Measurements from ENCODE around the gene BZW1.

- TF ChIP-seq EZH2 (optimal IDR thresholded peaks at IDR 0.05; ENCODE audit: low read depth, low read length) (no peak), CTCF (IDR thresholded peaks at IDR 0.05; ENCODE audit: low read length) (no peak)
Measured at GRCh38 chr2:200795028-200795440, 16.7 kb upstream of the BZW1 start.

Measured in MM.1S (cell line).